ENCODE results near the gene TPSG1.
"Not testable (repeated sequence)": the region's sequence is repeated elsewhere in the genome, so short reads cannot be mapped to it uniquely, and the experiment has no call there.

Gene TPSG1

DNA sequence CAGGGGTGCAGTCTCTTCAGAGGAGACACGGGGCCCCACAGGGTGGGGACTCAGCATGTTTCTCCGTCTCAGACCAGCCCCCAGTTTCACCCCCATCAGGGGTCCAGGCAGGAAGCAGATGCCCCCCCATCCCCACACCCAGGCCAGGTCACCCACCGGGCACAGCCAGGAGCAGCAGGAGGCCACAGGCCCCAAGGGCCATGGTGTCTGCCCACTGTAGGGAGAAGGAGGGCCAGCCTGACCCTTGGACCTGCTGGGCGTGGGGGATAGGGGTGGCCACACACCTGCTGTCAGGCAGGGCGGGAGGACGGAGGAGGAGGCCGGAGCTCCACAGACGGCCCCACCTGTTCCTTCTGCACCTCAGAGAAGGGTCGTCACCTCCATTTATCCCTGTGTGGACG, at the start of gene TPSG1:
TPSG1 (minus strand) TSS at position 218 of the 401 bp plus-strand sequence; CDS start at position 202, 16 bp downstream.
- DNase-seq, result no peak

DNA sequence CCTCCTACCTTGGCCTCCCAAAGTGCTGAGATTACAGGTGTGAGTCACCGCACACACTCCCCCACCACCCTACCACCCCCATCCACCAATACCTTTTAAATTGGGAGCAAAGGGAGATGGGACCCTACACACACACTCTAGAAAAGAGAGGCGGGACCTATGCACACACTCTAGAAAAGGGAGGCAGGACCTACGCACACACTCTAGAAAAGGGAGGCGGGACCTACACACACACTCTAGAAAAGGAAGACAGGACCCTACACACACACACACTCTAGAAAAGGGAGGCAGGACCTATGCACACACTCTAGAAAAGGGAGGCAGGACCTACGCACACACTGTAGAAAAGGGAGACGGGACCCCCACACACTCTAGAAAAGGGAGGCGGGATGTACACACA, 49.7 kb upstream of the TPSG1 start:
- no peak for DNase-seq

DNA sequence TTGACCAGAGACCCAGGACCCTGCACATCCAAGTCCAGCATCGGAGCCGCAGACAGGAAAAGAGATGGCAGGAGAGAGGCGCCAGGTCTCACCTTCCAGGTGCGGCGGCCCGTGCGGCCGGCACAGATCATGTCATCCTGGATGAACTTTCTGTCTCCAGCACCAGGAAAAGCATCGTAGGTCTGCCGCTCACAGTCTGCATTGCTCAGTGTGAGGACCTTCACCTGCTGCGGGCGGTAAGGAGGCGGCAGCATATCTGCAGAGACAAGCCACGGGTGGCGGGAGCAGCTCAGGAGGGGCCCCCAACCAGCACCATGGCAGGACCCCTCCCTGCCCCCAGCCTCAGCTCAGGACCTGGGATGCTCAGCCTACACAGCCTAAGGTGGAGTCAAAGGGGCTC, 48.7 kb upstream of the TPSG1 start:
- no peak for DNase-seq

DNA sequence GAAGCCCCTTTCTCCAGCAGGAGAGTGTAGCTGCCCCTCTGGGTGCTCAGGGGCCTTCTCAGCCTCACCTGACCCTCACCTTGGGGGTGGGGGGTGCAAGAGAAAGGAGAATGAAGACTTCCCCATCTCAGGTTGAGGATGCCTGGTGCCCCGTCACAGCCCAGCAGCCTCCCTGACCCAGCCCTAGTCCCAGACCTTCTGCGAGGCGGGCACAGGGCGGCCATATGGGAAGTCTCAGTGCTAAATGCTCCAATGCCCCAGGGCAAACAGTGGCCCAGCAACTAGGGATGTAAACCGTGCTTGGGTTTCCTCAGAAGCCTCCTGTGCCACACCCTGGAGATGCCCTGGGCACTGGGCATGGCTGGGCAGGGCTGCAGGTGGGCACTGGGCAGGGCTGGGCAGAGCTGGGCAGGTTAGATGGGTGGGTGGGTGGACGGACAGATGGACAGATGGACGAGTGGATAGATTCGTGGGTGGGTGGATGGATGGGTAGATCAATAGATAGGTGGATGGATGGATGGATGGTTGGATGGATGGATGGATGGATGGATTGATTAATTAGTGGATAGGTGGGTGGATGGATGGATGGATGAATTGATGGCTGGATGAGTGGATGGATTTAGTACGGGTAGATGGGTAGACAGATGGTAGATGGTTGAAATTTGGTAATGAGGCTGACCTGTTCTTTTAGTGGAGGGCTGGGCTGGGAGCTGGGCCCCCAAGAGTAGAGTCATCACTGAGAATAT, 47.6 kb upstream of the TPSG1 start:
- DNase-seq, result no peak

DNA sequence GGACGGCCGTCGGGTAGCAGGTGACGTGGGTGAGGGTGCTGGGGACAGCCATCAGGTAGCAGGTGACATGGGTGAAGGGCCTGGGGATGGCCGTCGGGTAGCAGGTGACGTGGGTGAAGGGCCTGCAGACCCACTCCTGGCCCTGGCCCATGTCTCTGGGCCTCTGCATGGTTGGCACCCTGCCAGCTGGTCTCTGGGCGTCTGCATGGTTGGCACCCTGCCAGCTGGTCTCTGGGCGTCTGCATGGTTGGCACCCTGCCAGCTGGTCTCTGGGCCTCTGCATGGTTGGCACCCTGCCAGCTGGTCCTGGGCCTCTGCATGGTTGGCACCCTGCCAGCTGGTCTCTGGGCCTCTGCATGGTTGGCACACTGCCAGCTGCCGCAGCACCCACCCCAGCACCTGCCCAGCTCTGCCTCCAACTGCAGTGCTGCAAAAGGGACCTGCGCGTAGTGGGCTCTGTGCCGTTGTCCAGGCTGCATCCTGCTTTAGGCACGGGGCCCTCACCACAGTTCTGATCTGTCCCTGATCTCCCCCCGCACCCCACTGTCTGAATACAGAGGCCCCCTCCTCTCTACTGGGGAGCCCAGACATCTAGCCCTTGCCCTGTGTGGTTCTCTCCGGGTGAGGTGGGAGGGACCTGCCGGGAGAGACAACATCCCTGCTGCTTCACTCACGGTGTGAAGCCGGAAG, 46.8 kb upstream of the TPSG1 start:
- not testable (repeated sequence) for DNase-seq

DNA sequence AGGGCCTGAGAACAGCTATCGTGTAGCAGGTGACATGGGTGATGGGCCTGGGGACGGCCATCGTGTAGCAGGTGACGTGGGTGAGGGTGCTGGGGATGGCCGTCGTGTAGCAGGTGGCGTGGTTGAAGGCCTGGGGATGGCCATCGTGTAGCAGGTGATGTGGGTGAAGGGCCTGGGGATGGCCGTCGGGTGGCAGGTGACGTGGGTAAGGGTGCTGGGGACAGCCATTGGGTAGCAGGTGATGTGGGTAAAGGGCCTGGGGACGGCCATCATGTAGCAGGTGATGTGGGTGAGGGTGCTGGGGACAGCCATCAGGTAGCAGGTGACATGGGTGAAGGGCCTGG, 46.3 kb upstream of the TPSG1 start:
- no peak for DNase-seq

DNA sequence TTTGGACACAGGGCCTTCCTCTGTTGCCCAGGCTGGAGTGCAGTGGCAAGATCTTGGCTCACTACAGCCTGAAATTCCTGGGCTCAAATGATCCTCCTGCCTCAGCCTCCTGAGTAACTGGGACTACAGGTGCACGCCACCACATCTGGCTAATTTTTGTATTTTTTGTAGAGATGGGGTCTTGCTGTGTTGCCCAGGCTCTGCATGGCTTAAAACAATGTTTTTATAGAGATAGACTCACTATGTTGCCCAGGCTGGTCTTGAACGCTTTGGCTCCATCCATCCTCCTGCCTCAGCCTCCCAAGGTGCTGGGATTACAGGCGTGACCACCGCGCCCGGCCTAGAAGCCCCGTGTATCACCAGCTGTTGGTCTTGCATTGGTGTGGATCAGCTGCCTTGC, 44.4 kb upstream of the TPSG1 start:
- not testable (repeated sequence) for DNase-seq

DNA sequence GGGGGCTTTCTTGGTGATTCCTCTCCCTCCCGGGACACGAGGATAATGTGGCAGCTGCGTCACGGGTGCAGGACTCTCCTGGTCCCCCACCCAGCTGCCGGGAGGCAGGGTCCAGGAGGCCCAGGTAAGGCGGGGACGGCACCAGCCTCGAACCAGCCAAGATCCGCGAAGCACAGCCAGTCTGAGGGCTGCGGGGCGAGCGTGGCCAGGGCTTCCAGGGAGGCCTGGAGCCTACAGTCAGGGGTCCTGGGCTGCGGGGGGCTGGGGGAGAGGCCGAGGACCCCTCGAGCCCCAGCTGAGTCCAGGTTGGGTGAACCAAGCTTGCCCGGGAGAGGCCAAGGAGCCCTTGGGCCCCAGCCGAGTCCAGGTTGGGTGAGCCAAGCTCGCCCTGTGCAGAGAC, 40.8 kb upstream of the TPSG1 start:
- no peak for DNase-seq

DNA sequence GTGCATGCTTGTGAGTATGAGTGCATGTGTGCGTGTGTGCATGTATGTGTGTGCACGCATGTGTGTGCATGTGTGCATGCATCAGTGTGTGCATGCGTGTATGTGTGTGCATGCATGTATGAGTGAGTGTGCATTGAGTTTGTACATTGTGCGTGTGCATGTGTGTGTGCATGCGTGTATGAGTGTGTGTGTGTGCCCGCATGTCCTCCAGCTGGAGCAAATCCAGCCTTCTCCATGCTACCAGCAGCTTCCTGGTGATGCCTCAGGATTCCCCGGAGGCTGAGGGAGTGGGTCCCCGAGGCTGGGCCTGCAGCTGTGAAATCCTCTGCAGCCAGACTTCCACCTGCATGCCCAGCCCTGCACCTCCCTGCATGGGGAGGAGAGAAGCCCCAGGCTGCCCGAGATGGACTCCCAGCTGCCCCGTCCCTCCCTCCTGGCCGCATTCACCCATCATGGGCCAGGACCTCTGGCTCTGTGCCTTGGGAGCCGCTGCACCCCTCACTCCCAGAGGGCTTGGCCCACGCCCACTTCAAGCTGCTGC, 40.1 kb upstream of the TPSG1 start:
- no peak for DNase-seq

DNA sequence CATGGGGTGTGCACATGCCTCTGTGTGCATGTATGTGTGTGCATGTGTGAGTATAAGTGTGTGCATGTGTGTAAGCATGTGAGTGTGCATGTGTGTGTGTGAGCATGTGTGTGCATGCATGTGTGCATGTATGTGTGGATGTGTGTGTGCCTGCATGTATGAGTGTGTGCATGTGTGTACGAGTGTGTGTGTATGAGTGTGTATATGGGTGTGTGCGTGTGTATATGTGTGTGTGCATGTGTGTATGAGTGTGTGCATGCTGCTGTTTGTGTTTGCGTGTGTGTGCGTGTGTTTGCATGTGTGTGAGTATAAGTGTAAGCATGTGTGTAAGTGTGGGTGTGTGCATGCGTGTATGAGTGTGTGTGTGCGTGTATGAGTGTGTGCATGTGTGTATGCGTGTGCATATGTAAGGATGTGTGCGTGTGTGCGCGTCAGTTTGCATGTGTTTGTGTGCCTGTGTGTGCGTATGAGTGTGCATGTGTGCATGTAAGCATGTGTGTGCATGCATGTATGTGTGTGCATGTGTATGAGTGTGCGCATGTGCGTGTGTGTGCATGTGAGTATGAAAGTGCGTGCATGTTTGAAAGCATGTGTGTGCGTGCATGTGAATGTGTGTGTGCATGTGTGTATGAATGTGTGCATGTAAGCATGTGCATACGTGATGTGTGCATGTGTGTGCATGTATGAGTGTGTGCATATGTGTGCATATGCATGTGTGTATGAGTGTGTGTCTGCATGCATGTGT, 39.4 kb upstream of the TPSG1 start:
- no peak for DNase-seq

DNA sequence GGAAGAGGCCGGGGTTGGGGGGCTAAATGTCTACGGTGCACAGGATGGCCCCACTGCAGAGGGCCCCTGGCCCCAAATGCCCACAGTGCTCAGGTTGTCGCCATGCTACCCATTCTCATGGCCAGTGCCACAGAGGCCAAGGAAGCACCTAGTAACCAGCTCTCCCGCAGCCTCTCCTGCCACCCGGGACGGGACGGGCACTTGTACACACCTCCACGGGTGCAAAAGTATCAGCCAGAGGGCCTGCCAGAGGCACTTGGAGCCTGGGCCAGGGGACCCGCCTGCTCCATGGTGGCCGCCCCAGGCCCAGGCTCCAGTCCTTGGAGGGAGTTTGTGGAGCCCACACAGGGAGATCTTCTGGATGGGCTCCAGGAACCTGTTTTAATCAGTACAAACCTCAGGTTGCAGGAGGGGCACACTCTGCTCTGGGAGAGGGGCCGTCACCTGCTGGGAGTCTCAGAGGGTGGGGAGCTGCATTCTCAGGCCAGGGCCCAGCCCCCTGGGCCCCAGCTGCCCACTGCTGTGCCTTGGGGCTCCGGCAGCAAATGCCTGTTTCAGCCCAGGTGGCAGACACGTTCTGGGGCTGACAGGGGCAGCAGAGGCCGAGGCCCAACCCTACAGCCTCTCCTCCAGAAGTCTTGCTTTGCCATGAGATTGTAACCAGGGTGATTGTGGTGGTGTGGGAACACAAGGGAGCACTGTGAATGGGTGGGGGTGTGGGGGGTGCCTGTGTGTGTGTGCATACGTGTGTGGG, 38.7 kb upstream of the TPSG1 start:
- DNase-seq, result no peak

DNA sequence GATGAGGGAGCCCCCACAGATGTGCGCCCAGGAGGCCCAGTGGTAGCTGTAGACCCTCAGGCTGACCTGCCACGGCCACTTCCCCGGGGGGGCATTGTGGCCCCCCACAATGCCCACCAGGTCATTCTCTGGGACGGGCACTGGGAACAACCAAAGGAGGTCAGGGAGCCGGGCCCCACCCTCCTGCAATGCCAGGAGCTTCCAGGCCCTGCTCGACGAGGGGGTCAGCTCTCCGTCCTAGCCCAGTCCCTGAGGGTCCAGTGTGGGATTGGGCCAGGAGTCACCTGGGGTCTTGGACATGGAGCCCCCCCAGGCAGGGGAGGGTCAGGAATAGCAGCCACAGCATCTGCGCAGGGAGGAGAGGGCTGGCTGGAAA, 37.8 kb upstream of the TPSG1 start:
- DNase-seq, result no peak

DNA sequence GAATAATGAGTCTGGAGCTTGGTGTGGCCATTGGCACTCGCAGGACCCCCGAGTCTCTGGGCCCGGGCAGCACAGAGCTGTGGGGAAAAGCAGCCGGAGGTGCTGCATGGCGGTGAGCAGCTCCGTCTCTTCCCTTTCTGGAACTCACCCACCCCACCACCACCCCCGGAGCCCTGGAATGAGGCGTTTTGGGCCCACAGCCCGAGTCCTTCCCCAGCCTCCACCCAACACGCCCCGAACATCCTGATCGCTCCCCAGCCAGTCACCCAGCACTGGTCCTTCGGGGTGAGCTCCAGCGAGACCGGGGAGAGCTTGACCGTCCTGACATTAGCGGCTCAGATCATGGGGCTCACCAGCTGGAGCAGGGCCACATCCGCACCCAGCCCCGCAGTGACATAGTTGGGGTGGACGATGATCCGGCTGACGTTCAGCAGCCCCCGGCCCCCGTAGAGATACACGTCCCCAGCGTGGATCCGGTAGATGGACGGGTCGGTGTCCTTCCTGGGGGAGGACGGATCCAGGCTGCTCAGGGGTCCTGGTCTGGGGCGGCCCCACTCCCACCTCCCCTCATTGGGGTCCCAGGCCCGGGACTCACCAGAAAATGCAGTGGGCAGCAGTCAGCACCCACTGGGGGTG, 37.3 kb upstream of the TPSG1 start:
- DNase-seq, result no peak

DNA sequence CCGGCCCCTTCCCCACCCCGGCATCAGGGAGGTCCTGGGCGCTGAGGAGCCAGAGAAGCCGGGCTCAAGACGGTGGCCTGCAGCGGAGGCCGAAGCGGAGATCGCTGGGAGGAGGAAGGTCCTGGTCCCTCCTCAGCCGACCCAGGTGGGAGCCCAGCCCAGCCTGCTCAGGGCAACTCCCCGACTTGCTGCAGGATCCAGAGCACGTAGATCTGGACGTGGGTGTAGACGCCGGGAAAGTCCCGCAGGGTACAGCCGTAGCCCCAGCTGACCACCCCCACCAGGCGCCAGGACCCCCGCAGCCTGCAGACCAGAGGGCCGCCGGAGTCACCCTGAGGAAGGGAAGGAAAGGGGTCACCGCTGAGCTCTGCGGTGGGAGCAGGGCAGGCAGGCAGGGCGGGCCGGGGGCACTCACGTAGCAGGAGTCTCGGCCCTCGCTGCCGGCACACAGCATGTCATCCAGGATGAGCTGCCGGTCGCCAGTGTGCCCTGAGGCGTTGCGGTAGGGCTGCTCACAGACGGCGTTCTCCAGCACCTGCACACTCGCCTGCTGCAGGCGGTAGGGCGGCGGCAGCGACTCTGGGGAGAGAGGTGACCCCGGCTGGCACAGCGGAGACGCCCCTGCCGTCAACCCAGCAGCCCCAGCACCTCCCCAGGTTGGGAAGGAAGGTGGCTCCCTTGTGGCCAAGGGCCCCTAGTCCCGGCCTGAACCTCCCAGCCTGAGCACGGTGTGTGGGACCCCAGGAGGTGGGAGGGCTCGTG, 36.2 kb upstream of the TPSG1 start:
- DNase-seq, result no peak

DNA sequence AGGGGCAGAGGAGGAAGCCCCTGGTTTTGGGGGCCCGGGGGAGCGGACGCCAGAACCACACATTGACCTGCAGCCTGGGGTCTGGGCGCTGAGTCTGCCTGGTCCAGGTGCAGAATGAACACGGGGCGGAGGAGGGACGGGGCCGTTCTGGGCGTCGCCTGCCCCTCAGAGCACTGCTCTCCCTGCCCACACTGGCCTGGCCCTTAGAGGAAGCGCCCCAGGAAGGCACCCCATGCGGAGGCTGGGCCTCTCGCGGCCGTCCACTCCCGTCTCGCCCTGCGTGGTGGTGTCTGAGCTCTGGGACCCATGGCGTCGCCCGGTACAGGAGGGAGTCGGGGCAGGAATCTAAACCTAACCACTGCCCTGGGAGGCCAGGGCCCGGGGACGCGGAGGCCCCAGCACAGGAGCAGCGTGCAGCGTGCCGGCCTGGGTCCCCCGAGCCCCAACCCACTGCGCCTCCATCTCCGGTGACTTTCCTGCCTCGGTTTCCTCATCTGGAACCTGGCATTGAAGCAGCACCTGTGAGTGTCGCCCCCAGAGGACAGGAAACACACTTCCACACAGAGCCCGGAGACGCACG, 35.1 kb upstream of the TPSG1 start:
- DNase-seq, result no peak

DNA sequence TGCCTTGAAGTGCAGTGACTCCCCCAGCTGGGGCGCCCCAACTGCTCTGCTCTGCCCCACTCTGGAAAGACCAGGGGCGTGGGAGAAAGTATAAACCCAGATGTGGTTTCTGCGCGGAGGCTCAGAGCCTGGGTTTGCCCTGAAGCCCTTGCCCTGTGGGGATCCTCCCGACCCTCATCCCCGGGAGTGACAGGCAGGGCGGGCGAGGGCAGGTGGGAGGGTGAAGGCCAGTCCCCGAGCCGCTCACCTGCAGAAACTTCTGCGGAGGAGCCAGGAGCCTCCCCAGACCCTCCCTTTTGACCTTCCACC, 34.6 kb upstream of the TPSG1 start:
- DNase-seq, result no peak

DNA sequence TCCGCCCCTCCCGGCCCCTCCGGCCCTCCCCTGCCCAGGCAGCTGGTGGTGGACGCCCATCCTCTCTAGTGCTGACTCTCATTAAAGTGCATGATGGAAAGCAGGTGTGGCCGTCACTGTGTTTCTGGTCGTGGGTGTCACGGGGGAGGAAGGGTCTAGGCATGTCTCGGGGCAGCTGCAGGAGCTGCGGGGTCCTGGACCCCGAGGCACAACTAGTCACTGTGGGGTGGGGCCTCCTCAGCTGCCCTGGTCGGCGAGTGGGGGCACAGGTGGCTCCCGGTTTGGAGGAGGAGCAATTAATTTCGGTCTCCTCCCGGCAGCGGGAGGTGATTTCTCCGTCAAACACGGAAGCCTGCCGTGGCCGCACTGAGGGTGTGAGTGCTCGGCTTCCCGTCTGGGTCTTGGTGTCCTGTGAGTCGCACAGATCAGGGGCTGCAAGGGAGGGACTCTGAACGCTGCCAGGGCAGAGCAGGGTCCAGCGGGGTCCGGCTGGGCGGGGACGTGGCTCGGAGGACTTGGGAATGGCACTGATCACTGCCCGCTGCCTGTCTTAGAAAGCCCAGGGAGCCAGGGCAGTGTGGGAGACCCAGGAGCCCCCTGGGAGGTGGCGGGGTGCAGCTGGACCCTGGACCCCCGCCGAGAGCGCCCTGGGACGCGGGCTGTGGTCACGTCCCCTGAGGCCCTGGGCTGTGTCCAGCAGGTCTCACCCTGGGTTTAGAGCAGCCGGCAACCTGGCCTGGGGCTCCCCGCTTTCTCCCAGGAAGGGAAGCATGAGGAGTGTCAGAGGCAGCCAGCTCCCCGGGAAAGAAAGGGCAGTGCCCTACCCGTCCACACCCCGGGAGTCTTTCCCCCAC, 34.1 kb upstream of the TPSG1 start:
- DNase-seq, result no peak

DNA sequence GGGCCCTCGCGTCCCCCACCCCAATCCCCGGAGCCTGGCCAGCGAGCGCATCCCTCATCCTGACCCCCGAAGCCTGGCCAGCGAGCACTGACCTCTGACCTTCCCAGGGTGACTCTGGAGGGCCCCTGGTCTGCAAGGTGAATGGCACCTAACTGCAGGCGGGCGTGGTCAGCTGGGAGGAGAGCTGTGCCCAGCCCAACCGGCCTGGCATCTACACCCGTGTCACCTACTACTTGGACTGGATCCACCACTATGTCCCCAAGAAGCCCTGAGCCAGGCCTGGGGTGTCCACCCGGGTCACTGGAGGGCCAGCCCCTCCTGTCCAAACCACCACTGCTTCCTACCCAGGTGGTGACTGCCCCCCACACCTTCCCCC, 33.1 kb upstream of the TPSG1 start:
- DNase-seq, result no peak

DNA sequence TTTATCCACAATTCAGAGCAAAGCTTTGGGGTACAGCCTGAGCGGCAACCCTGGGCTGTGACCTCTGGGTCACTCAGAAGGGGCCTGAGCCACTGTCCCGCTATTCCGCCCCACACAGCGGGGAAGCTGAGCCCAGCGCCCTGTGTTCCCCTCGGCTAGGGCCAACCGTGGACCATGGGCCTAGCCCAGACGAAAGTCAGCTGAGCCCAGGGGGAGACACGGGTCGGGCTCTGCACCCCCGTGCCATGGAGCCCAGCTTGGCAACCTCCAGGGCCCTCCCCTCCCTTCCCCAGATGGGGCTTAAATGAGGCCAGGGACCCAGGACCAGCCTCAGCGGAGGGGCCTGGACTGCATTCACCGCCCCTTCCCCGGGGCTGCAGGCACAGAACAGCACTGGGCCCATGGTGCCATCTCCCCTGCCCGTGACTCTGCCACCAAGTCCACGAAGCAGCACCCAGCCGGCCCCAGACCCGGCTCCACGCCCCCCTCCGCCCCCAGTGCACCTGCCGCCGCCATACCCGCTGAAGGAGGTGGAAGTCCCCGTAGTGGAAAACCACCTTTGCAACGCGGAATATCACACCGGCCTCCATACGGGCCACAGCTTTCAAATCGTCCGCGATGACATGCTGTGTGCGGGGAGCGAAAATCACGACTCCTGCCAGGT, 32.6 kb upstream of the TPSG1 start:
- DNase-seq, result no peak

DNA sequence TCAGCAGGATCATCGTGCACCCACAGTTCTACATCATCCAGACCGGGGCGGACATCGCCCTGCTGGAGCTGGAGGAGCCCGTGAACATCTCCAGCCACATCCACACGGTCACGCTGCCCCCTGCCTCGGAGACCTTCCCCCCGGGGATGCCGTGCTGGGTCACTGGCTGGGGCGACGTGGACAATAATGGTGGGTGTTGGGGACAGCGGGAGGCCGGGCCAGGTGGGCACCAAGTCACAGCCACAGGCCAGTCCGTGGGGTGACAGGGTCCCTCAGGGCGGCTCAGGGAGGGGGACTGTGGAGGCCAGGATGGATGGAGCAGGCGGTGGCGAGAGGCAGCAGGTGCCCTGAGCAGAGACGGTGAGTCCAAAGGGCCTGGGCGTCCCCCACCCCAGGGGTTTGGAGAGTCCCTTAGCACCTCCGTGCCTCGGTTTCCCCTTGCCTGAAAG, 31.8 kb upstream of the TPSG1 start:
- DNase-seq, result no peak
